Measurements from ENCODE around the gene FRMD4A.

DNA sequence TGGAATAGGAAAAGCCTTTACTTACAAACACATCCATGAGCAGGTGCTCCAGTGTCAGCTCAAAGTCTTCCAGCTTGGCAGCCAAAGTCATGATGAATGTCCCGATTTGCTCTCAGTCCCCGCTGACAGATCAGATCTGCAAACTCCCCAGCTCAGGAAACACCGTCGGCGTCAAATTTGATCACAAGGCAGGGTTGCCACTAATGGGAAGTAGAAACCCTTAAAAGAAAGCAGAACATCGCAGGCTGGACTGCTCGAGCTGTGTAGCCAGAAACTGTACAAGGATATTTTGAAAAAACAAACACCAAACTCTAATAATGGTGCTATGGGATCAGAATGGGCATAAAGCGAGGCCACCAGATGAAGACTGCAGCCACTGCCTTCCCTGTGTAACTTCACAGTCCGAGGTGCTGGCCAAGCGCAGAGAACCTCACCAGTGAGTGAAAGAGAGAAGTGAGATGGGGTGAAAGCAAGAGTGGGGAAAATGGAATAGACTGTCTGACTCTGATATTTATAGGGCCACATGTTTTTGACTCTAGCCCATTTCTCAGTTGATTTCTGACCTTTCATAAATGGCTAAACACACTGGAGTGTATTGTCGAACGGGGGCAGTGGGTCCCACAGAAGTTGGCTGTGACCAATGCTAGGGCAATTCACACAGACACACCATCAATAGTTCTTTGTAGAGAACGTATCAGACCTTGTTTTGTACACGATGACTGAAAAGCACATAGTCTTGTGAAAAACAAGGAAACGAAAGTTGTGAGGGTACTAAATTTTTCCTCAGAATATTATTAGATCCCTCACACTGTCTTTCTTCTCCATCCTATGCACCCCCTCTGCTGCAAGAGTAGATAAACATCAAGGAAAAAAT lies 306.2 kb downstream of the FRMD4A start:
- TF ChIP-seq POLR2A (IDR thresholded peaks at IDR 0.05), result no peak
- TF ChIP-seq, protein P1, sequence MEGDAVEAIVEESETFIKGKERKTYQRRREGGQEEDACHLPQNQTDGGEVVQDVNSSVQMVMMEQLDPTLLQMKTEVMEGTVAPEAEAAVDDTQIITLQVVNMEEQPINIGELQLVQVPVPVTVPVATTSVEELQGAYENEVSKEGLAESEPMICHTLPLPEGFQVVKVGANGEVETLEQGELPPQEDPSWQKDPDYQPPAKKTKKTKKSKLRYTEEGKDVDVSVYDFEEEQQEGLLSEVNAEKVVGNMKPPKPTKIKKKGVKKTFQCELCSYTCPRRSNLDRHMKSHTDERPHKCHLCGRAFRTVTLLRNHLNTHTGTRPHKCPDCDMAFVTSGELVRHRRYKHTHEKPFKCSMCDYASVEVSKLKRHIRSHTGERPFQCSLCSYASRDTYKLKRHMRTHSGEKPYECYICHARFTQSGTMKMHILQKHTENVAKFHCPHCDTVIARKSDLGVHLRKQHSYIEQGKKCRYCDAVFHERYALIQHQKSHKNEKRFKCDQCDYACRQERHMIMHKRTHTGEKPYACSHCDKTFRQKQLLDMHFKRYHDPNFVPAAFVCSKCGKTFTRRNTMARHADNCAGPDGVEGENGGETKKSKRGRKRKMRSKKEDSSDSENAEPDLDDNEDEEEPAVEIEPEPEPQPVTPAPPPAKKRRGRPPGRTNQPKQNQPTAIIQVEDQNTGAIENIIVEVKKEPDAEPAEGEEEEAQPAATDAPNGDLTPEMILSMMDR (IDR thresholded peaks at IDR 0.05), result no peak
